LNCaP clone FGC (cell line): Measurements from ENCODE around the gene SNAI1.

Source experiments
- DNase-seq: peaks from one replicate; pipeline ENCODE4 v3.0.0-alpha.2; 2011; ENCODE audit warnings: low read depth
- H3K4me3 ChIP-seq: 2 replicates; pipeline ENCODE4 v1.5.1; 2011; ENCODE audit warnings: mild to moderate bottlenecking, low read depth, low read length, control low read depth
- CTCF ChIP-seq: IDR thresholded peaks from 2 replicates; pipeline ENCODE4 v1.5.1; 2012; ENCODE audit warnings: mild to moderate bottlenecking; ENCODE audit not compliant: control insufficient read depth, insufficient read depth; ENCODE audit errors: extremely low read depth

Gene SNAI1

DNA sequence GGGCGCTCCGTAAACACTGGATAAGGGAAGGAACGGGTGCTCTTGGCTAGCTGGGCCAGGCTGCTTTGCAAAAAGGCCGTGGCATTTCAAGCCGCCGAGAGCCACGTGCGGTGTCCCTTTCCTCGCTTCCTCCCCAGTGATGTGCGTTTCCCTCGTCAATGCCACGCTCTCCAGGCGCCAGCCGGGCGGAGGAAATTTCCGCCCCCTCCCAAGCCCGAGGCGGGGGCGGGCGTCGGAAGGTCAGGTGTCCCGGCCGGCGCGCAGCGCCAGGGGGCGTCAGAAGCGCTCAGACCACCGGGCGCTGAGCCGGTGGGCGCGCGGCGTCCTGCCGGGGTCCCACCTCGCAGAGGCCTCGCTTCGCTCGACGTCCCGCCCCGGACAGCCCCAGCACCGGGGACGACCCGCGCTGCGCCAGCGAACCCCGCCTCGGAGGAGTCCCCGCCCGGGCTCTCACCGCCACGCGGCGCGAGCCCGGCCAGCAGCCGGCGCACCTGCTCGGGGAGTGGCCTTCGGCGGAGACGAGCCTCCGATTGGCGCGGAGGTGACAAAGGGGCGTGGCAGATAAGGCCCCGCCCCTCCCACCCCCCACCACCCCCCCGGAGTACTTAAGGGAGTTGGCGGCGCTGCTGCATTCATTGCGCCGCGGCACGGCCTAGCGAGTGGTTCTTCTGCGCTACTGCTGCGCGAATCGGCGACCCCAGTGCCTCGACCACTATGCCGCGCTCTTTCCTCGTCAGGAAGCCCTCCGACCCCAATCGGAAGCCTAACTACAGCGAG, at the start of gene SNAI1:
TSS of gene SNAI1 (plus strand) at position 635 of the 777 bp plus-strand sequence. CDS start at position 715, 80 bp downstream.
- peak within 1 kb of the TSS; percentile 89 for H3K4me3 ChIP-seq
- TF ChIP-seq CTCF, result peak; percentile 46
- peak; percentile 54 for DNase-seq

- no peak for TF ChIP-seq CTCF
- no peak for DNase-seq
- H3K4me3 ChIP-seq, result peak overlapping the region; percentile 84
Observed at GRCh38 chr20:49935746-49936152, 47.0 kb upstream of the SNAI1 start.

GRCh38 chr20:49936153-49937026, 46.4 kb upstream of the SNAI1 start, which contains the start of gene RNF114:
RNF114 (plus strand) TSS chr20:49936397; CDS start chr20:49936413, 16 bp downstream.
- TF ChIP-seq CTCF, result no peak
- H3K4me3 ChIP-seq, result peak within 1 kb of the TSS; percentile 84
- DNase-seq, result peak; percentile 65

- DNase-seq, result no peak
- TF ChIP-seq CTCF, result no peak
- H3K4me3 ChIP-seq, result peak overlapping the region; percentile 84
Observed at GRCh38 chr20:49937027-49937929, 45.5 kb upstream of the SNAI1 start.

GRCh38 chr20:49938173-49939163, 44.3 kb upstream of the SNAI1 start:
- no peak for DNase-seq
- H3K4me3 ChIP-seq, result peak overlapping the region; percentile 84
- TF ChIP-seq CTCF, result no peak
